Measurements from ENCODE around the gene NOS3. TPM values are rescaled to one million over a fixed set of nuclear protein-coding genes. Genes with fewer than 3 reads are reported as not detected.

Gene NOS3
- total and polyA plus RNA-seq, 2 experiments from 2014 or later = 2.6 to 6.1 TPM

- no peaks in the 10 kb centered on the region for H3K9me2 ChIP-seq (ENCODE audit: insufficient read depth)
- Mint-ChIP-seq H3K27me3 (ENCODE audit: insufficient read depth, low read depth, poor library complexity) (peaks cover 65% of the 10 kb centered on the region), H3K4me1 (peaks cover 40% of the 10 kb centered on the region), H3K27ac (no peak overlapping the region), H3K9me3 (peaks cover 4% of the 10 kb centered on the region; the same call in 2 of the 3 replicates), H3K36me3 (ENCODE audit: low read depth) (peaks cover 11% of the 10 kb centered on the region), H3K4me3 (no peak overlapping the region)
- H3K27ac ChIP-seq (ENCODE audit: low read depth) = no peak overlapping the region
- H3K79me2 ChIP-seq (replicated peaks; ENCODE audit: insufficient read depth) = no peaks in the 10 kb centered on the region
- H3K4me1 ChIP-seq (ENCODE audit: insufficient read depth) = peaks cover 20% of the 10 kb centered on the region
- no peak for DNase-seq (ENCODE audit: low spot score)
- TF ChIP-seq STAT1 (IDR thresholded peaks at IDR 0.05; ENCODE audit: unreplicated experiment) = no peak
- H3K27me3 ChIP-seq (ENCODE audit: insufficient read depth) = peaks cover 59% of the 10 kb centered on the region
- no peaks in the 10 kb centered on the region for H4K20me1 ChIP-seq (replicated peaks; ENCODE audit: insufficient read depth)
- ATAC-seq = no peak
- no peaks in the 10 kb centered on the region; the same call in 1 of the 2 replicates for H3K36me3 ChIP-seq (ENCODE audit: insufficient read depth)
- H3K4me2 ChIP-seq = no peak overlapping the region
- H2AFZ ChIP-seq = no peak overlapping the region
- peaks cover 9% of the 10 kb centered on the region; the same call in 1 of the 2 replicates for H3F3A ChIP-seq (replicated peaks; ENCODE audit: low read depth)
- no peak overlapping the region for H3K4me3 ChIP-seq
These were observed 25.1 kb downstream of the NOS3 start for GRCh38 chr7:151015967-151016366.

- Histone ChIP-seq H2AFZ (no peak overlapping the region), H3K36me3 (ENCODE audit: insufficient read depth) (no peaks in the 10 kb centered on the region; the same call in 1 of the 2 replicates), H4K20me1 (replicated peaks; ENCODE audit: insufficient read depth) (no peaks in the 10 kb centered on the region), H3K4me1 (ENCODE audit: insufficient read depth) (peaks cover 20% of the 10 kb centered on the region), H3K4me2 (no peak overlapping the region), H3K27me3 (ENCODE audit: insufficient read depth) (peaks cover 62% of the 10 kb centered on the region), H3K27ac (ENCODE audit: low read depth) (no peak overlapping the region), H3F3A (replicated peaks; ENCODE audit: low read depth) (peaks cover 9% of the 10 kb centered on the region; the same call in 1 of the 2 replicates), H3K9me2 (ENCODE audit: insufficient read depth) (no peaks in the 10 kb centered on the region), H3K4me3 (no peak overlapping the region), H3K79me2 (replicated peaks; ENCODE audit: insufficient read depth) (no peaks in the 10 kb centered on the region)
- DNase-seq (ENCODE audit: low spot score) = no peak
- peaks cover 11% of the 10 kb centered on the region for H3K36me3 Mint-ChIP-seq (ENCODE audit: low read depth)
- no peak overlapping the region for H3K27ac Mint-ChIP-seq
- H3K4me1 Mint-ChIP-seq = peaks cover 40% of the 10 kb centered on the region
- no peak overlapping the region for H3K4me3 Mint-ChIP-seq
- H3K9me3 Mint-ChIP-seq = peaks cover 4% of the 10 kb centered on the region; the same call in 2 of the 3 replicates
- no peak for ATAC-seq
- peaks cover 65% of the 10 kb centered on the region for H3K27me3 Mint-ChIP-seq (ENCODE audit: insufficient read depth, low read depth, poor library complexity)
- no peak for TF ChIP-seq ETS1 (IDR thresholded peaks at IDR 0.05)
- TF ChIP-seq NANOG (IDR thresholded peaks at IDR 0.05; ENCODE audit: borderline replicate concordance) = no peak
- no peak for TF ChIP-seq EZH2phosphoT487 (IDR thresholded peaks at IDR 0.05; ENCODE audit: unreplicated experiment)
- no peak for TF ChIP-seq JUNB (IDR thresholded peaks at IDR 0.05; ENCODE audit: unreplicated experiment)
- TF ChIP-seq CTCF (conservative IDR thresholded peaks at IDR 0.05; ENCODE audit: low read depth in 2 of 2) = no peak
- TF ChIP-seq ZNF114 (CRISPR knock-in tag; IDR thresholded peaks at IDR 0.05) = no peak
- no peak for TF ChIP-seq REST (IDR thresholded peaks at IDR 0.05; ENCODE audit: unreplicated experiment)
- TF ChIP-seq POLR2AphosphoS5 (IDR thresholded peaks at IDR 0.05; ENCODE audit: low read depth) = no peak
- no peak for TF ChIP-seq CREB1 (CRISPR knock-in tag; IDR thresholded peaks at IDR 0.05; ENCODE audit: low read depth)
- TF ChIP-seq ZNF331 (CRISPR knock-in tag; IDR thresholded peaks at IDR 0.05; ENCODE audit: low read depth) = no peak
These were observed 25.7 kb downstream of the NOS3 start for GRCh38 chr7:151016505-151016904.

Measured in GM23338 (cell line).